GM18868 (cell line): ENCODE data around the gene SIGLEC14.

Experiments
- ATAC-seq: cut with Tn5 transposase; IDR thresholded peaks from one replicate; pipeline ENCODE4 v1.9.1; 2021; ENCODE audit warnings: mild to moderate bottlenecking, moderate library complexity; ENCODE audit not compliant: unreplicated experiment

Gene SIGLEC14

GRCh38 chr19:51626675-51627074 lies 19.9 kb downstream of the SIGLEC14 start:
- ATAC-seq, result no peak

GRCh38 chr19:51621178-51621577 lies 25.4 kb downstream of the SIGLEC14 start:
- ATAC-seq, result no peak

GRCh38 chr19:51615991-51616390 lies 30.6 kb downstream of the SIGLEC14 start:
- ATAC-seq, result no peak

- ATAC-seq, result no peak
These were observed 31.8 kb downstream of the SIGLEC14 start for GRCh38 chr19:51614789-51615188.

- ATAC-seq, result no peak
These were observed 36.0 kb downstream of the SIGLEC14 start for GRCh38 chr19:51610576-51610975.

GRCh38 chr19:51607920-51608562 lies 38.6 kb downstream of the SIGLEC14 start:
- no peak for ATAC-seq

GRCh38 chr19:51607077-51607476 lies 39.5 kb downstream of the SIGLEC14 start:
- ATAC-seq, result peak; percentile 91

GRCh38 chr19:51602189-51602854 lies 44.3 kb downstream of the SIGLEC14 start:
- ATAC-seq, result no peak

GRCh38 chr19:51600940-51601580 lies 45.6 kb downstream of the SIGLEC14 start:
- no peak for ATAC-seq

- ATAC-seq, result no peak
These were observed 47.5 kb downstream of the SIGLEC14 start for GRCh38 chr19:51599084-51599483.

- ATAC-seq, result no peak
These were observed 48.3 kb downstream of the SIGLEC14 start for GRCh38 chr19:51598159-51598915.

- no peak for ATAC-seq
These were observed 51.1 kb downstream of the SIGLEC14 start for GRCh38 chr19:51595190-51596175.

GRCh38 chr19:51594774-51595109 lies 51.9 kb downstream of the SIGLEC14 start:
- ATAC-seq, result no peak

- peak; percentile 97 for ATAC-seq
These were observed 52.5 kb downstream of the SIGLEC14 start for GRCh38 chr19:51593969-51594773.

- ATAC-seq, result no peak
These were observed 53.3 kb downstream of the SIGLEC14 start for GRCh38 chr19:51593138-51593890.
